GM18502 (cell line): ENCODE results near the gene ADPRH.
"Not testable (repeated sequence)": the region's sequence is repeated elsewhere in the genome, so short reads cannot be mapped to it uniquely, and the experiment has no call there.

Experiments used
- ATAC-seq: cut with Tn5 transposase; IDR thresholded peaks from one replicate; pipeline ENCODE4 v1.9.1; 2021; ENCODE audit warnings: mild to moderate bottlenecking; ENCODE audit not compliant: unreplicated experiment, poor library complexity

The ADPRH gene

DNA sequence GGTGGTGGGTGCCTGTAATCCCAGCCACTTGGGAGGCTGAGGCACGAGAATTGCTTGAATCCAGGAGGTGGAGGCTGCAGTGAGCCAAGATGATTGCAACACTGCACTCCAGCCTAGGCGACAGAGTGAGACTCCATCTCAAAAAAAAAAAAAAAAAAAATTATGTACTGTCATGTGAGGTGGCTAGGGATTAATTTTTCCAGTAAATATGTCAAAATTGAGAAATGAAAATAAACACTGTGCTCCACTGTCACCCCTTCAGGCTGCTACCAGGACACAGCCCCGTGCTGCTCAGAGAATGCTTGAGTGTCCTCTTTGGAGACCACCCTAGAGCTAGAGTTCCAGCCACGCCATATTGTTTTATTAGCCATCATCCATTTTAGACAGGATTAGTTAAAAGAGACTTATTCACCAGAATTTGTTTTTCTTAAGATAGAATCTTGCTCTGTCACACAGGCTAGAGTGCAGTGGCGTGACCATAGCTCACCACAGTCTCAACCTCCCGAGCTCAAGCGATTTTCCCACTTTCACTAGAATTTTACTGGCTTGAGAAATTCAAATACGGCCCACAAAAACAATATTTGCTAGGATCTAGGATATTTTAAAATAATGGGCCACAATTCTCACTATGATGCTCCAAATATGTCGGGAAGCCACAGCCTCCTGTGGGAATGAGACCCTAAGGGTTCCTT lies 20.5 kb upstream of the ADPRH start:
- no peak for ATAC-seq

DNA sequence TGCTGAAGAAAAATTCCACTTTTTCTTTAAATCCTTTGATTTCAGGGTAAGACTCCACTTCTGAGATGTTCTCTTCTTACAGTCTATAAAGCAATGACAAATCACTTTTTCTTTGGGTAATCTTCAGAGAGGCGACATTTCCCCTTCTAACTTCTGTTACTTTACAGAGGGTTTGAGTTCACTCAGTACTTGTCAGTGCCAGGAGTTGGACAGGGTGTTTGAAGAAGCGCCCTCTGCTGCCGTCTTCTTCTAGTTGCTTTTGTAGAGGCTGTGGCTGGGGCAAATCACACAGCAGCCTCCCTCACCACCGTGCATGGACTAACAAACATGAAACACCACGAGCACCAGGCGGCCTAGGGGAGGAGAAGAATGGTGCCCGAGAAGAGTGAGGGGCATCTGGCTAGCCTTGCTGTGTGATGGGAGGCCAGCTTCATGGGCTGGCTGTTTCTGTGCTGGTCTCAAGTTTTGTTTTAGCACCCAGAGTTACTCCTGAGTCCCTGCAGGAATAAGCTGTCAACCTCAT lies 19.8 kb upstream of the ADPRH start, which contains the start of gene CD80:
Gene CD80 (minus strand): TSS at position 174 of the 523 bp plus-strand sequence. CDS start 1,886 bp downstream, outside the sequence.
- ATAC-seq, result peak; percentile 59

DNA sequence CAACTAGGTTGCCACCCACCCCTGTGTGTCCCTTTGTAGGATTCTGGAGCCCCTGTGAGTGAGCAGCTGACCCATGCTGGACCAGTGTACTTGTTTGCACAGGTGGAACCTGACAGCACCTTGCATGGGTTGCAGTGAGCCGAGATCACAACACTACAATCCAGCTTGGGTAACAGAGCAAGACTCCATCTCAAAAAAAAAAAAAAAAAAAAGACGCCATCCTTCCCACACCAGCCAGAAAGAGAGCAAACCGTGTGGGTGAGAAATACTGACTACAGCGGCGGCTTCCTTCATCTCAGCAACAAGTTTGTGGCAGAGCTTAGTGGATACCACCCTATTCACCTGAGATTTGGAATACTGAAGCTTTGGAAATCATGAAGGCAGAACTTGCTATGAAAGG lies 19.1 kb upstream of the ADPRH start:
- ATAC-seq, result peak; percentile 0

DNA sequence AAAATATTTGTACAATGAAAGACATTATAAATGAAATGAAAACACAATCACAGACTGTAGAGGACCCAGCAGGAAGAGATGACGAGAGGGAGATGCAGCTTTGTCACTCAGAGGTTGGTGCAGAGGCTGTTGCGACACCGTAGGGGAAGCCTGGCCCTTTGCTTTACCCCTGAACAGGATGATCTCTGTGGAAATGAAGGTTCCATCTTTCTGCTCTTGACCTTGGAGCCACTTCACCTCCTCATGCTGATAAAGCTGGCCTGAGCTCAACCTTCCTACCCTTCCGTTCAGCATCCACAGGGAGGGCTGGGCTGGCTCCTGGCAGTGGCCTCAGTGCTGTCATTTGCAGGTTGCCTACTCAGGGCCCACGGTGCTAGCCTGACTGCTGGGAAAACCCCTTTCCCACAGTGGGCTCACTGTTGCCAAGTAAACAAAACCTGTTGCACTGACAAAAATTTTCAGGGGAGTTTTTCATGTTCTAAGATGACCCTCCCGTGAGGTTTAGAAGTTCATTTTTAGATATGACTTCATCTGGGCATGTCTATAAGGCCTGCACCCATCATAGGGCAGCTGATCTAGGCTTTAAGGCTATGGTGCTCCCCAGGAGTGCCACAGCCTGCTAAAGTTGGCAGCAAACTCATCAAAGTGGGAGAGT lies 16.9 kb upstream of the ADPRH start:
- ATAC-seq, result peak; percentile 74

DNA sequence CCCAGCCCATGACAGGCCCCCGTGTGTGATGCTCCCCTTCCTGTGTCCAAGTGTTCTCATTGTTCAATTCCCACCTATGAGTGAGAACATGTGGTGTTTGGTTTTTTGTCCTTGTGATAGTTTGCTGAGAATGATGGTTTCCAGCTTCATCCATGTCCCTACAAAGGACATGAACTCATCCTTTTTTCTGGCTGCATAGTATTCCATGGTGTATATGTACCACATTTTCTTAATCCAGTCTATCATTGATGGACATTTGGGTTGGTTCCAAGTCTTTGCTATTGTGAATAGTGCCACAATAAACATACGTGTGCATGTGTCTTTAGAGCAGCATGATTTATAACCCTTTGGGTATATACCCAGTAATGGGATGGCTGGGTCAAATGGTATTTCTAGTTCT lies 16.0 kb upstream of the ADPRH start:
- ATAC-seq, result not testable (repeated sequence)

DNA sequence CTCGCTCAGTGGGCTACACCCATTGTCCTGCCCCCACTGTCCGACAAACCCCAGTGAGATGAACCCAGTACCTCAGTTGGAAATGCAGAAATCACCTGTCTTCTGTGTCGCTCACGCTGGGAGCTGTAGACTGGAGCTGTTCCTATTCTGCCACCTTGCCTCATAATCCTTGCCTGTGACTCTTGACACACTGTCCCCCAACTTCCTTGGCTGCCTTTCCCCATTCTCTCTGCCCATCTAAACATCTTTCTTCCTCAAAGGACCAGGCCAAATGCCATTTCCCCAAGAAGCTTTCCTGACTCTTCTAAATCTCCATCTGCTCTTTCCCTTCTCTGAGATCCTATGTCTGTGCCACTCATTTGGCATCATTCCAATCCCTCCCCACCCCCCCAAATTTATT lies 10.1 kb upstream of the ADPRH start:
- no peak for ATAC-seq

DNA sequence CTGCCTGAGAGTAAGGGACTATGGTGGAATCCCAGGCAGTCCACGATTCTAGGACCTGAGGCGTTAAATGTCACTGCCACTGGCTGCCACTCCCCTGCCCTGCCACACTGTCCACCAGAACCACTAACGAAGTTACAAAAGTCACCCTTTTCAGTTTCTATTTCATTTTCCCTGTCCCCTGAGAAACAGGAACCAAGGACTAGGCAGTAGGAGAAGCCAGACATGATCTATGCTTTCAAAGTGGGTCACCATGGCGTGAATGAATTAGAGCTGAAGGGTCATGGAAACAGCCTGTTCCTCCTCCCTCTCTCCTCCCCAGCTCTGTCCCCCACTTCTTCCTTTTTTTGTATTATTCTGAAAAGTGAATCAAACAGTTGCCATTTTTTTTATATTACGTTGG lies 9.1 kb upstream of the ADPRH start:
- ATAC-seq, result no peak

DNA sequence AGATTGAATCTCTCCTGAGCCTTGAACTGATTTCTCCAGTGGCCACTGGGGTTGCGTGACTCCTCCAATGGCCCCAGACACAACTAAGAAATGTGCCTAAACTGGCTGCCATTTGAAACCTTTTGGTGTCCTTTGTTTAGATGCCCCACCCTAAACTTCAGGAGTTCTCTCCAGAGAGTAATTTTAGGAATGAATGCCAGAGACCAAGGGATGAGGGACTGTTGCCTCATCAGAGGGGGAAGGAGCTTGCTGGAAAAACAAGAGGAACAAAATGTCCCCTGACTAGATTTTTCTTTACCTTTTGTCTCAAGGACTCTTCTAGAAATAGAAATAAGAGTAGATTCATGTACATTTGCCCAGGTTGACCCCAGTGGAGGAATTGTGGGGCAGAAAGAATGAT lies 8.1 kb upstream of the ADPRH start:
- ATAC-seq, result no peak

DNA sequence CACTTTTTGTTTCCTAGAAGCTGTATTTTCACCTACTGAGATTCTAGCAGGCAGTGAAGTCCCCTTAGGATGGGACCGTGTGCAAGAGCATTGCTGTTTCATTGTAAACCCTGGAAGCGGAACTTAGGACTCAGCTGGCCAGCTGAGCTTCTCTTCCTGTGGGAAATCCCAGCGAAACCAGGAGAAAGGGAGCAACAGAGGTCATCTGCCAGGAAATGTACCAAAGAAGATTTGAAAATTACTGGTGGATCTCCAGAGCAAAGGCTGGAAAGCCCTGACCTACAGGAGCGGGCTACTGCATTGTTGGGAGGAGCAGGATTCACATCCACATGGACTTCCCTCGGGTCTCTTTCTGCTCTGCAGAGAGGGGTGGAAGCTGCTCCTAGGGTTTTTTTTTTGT lies 7.6 kb upstream of the ADPRH start:
- ATAC-seq, result no peak

DNA sequence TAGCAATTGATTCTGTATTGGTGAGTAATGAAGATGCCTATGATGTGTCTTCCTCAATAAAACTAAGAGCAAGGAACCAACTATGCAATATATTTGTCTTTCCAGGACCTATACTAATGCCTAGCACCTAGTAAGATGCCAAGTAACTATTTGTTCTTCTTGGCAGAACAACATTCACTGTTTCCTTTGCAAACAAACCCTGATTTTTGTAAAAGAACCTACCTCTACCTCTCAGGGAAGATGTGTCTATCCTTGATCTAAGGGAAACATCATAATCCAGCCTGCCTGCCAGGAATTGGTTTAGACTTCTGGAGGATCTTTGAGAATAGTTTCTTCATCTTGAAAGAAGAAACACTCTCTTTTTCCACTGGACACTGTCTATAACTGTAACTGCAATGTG lies 3.8 kb upstream of the ADPRH start:
- no peak for ATAC-seq

DNA sequence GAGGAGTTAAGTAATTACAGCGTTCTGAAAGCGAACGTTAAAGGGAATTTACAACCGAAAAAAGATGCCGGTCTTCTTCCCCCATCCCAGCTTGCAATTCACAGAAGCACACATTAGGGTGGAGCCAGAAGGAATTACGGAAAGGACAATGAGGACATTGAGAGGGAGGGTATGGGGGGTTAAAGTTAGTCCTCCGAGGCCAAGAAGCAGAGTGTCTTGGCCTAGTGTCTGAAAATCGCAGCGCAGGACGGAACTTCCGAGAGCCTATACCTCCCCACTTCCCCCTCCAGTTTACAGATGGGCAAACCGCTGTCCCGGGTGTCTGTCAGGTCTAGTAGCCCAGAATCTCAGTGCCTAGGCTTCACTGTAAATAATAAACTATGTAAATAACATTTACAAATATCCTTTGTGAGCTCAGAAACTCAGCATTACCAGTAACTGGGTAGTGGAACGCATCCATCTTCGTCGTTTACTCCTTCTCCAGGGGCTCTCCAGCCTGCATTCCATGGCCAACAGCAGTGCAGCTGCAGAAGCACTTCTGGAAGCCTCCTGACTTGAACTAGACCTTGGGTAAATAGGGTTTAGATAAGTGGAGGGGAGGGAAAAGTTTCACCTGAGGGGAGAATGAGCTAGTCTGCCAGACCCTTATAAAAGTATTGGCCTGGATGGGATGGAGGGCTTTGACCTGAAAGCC lies 922 bp downstream of the ADPRH start:
- ATAC-seq, result peak; percentile 76

DNA sequence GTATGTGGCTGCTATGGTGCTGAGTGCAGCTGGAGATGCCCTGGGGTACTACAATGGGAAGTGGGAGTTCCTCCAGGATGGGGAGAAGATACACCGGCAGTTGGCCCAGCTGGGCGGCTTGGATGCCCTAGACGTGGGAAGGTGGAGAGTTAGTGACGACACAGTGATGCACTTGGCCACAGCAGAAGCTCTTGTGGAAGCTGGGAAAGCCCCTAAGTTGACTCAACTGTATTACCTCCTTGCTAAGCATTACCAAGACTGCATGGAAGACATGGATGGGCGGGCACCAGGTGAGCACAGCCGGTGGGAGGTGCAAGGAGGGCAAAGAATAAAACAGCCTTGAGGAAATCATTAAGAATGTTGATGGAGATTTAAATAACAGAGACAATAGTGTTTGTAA lies 2.9 kb downstream of the ADPRH start:
- peak; percentile 54 for ATAC-seq

DNA sequence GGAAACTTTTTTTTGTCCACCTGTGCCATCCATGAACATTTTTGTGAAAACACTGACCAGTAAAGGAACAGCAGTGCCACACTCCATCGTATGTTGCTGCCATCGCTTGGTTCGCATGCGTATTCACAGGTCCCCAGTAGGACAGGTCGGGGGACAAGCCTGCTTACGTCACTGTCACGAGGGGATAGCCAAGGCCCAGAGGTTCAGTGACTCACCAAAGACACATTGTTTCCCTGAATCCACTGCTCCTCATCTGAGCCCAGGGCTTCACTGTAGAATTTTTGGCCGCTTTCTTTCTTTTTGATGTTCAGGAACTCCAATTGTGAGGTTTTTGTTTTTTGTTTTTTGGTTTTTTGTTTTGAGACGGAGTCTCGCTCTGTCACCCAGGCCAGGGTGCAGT lies 5.9 kb downstream of the ADPRH start:
- no peak for ATAC-seq

DNA sequence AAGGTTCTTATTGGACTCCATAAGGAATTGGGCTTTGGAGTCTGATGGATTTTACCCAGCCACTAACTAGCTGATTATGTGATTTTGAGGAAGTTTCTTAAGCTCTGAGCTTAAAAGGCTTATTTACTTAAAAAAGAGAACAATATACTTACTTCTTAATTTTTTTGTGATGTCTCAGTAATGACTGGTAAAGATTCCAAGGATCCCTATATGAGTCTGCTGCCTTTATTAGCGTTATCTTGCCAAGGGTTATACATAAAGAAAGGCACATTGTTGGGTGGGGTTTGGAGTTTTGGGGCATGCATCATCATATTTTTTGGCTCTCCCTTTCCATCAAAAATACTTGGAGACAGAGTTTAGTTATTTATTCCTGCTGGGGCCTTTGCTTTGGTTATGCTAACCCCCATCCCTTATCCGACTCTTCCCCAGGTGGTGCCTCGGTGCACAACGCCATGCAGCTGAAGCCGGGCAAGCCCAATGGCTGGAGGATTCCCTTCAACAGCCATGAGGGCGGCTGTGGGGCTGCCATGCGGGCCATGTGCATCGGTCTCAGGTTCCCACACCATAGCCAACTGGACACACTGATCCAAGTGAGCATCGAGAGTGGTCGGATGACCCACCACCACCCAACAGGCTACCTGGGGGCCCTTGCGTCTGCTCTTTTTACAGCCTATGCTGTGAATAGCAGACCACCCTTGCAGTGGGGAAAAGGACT lies 6.7 kb downstream of the ADPRH start:
- ATAC-seq, result no peak

DNA sequence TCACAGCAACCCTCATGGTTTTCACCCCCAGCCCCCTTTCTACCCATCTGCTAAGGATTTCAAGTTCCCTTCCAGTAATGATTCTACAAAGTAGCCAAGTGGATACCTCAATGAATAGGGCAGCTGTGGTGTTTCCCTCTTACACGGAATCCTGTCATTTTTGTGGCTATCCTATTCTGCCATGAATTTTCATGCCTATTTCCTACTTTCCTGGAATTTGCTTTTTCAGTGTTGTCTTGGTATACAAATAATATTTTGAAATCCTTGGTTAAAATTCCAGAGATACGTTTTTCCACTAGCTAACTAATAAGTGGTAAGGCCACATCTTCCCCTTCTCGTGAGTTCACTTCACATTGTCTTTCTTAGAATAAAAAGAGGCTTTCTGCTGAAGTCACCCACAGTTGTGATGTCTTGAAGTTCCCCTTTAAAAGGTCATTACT lies 7.5 kb downstream of the ADPRH start:
- no peak for ATAC-seq

DNA sequence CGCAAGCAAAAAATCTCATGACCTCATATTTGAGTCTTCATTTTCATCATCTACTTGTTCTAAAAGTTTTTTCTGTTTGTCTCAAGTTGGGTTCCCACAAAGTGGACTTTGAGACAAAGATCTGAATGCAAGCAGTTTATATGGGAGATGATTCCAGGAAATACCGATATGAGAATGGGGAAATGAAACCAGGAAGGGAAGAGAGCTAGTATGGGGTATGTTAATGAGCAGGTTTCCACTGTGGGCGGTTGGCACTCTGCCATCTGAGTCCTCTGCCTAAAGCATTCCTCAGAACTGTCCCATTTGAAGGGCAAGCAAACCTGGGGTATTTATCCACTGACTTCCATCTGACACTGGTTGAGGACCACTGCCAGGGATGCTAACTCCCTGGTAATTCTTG lies 8.8 kb downstream of the ADPRH start:
- ATAC-seq, result peak; percentile 49

DNA sequence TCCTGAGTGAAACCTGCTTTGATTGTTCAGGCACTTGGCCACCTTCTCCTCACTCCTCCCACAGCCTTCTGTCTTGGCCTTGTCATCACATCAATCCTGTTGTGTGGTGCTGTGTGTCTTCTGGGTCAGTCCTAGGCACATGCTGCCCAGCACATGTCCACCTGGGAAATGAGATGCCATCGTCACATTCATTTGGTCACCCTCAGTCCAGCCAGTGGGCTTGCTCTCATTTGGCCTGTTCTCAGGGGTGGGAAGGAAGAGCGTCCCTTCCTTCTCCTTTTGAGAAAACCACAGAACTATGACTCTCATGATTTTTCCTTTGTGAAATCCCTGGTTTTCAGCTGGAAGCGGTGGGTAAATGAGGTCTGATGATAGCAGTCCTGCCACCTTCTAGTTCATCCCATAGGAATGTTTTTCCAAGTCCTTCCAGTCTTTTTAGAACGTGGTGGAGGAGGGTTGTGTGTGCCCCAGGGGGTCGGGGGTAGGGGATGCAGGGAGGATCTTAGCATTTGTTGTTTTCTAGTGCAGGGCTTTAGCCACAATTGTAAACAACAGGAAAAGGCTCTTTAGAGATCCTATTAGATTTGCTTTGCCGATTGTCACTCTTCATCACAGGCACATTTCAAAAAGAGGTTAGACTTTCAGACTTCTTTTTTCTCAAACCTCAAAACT lies 9.9 kb downstream of the ADPRH start:
- no peak for ATAC-seq

DNA sequence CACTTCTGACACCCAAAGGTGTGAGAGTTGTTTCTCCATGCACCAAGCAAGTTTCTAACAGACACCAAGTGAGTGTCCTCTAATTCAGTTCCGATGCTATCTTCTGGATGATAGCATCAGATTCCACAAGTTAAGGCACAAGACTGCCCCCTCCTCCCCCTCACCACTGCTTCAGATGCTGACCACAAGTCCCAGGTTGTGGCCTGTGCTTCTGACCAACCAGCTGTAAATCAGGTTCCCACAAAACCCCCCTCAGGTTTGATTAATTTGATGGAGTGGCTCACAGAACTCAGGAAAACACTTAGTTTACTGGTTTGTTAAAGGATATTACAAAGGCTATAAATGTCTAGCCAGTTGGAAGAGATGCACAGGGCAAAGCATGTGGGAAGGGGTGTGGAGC lies 11.4 kb downstream of the ADPRH start:
- no peak for ATAC-seq

DNA sequence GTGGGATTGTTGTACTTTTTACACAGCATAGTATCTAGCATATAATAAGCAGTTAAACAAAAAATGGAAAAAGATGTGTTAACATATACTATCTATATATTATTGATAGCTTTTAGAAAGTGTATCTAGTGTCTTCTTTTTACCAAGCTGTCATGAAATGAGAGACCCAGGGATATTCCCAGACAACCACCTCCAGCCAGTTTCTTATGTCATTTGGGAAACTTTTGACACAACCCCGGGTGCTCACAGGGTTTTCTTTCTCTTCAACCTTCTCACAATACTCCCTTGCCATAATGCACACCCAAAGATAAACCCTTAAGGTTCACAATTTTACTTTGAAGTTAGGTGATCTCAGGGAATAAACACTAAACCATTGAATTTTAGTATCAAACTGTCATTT lies 13.6 kb downstream of the ADPRH start:
- ATAC-seq, result no peak

DNA sequence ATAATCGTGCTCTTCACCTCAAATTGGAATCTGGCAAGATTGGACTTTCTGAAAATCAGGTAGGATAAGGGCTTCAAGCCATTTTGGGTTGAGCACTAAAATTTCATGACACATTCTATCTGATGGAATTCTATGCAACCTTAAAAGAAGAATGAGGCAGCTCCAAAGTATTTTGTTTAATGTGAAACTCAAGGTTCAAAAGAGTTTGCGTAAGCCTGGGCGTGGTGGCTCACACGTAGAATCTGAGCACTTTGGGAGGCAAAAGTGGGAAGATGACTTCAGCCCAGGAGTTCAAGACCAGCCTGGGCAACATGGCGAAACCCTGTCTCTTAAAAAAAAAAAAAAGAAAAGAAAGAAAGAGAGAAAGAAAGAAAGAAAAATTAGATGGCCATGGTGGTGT lies 14.8 kb downstream of the ADPRH start:
- no peak for ATAC-seq
